Measurements from ENCODE around the gene UCK1.

The UCK1 gene

GRCh38 chr9:131521203-131521602 lies 9.9 kb downstream of the UCK1 start:
- Histone ChIP-seq H3K4me3 (ENCODE audit: insufficient read depth in 1 of 2, low read depth in 1 of 2, low read length in 2 of 2) (no peak overlapping the region), H2AK5ac (ENCODE audit: low read length, severe bottlenecking) (no peak overlapping the region), H3K79me1 (replicated peaks; ENCODE audit: low read length, poor library complexity, severe bottlenecking) (peaks cover 2% of the 10 kb centered on the region), H3K27ac (ENCODE audit: low read length, poor library complexity, severe bottlenecking) (no peak overlapping the region), H3K14ac (ENCODE audit: low read length in 2 of 2) (no peak overlapping the region), H3K9ac (ENCODE audit: low read length) (no peak overlapping the region), H3K23ac (ENCODE audit: low read length in 2 of 2) (no peak overlapping the region), H4K91ac (ENCODE audit: low read length) (no peak overlapping the region), H3K18ac (ENCODE audit: low read depth in 1 of 2, low read length in 2 of 2) (no peak overlapping the region), H2BK15ac (ENCODE audit: low read depth, poor library complexity, severe bottlenecking) (no peak overlapping the region), H3K4me1 (ENCODE audit: control insufficient read depth, insufficient read depth, low read depth, low read length) (peaks cover 5% of the 10 kb centered on the region), H3K4me2 (ENCODE audit: low read length, poor library complexity, severe bottlenecking) (no peak overlapping the region), H2AFZ (ENCODE audit: low read depth, low read length) (no peak overlapping the region), H4K8ac (ENCODE audit: low read length) (no peak overlapping the region), H2BK12ac (ENCODE audit: low read length in 2 of 2) (no peak overlapping the region), H2BK120ac (ENCODE audit: low read depth, low read length) (no peak overlapping the region), H3K27me3 (ENCODE audit: control insufficient read depth in 1 of 2, insufficient read depth in 1 of 2, low read length in 2 of 2) (no peaks in the 10 kb centered on the region), H3K36me3 (ENCODE audit: control insufficient read depth in 1 of 2, insufficient read depth in 2 of 2, low read depth in 1 of 2, low read length in 2 of 2) (peaks cover 94 to 98% of the 10 kb centered on the region in 2 experiments), H3K4ac (ENCODE audit: low read depth in 1 of 2, low read length in 2 of 2) (no peak overlapping the region), H2BK5ac (ENCODE audit: low read depth, low read length, poor library complexity, severe bottlenecking) (no peak overlapping the region), H3K9me3 (ENCODE audit: control insufficient read depth, low read length) (no peaks in the 10 kb centered on the region)
- DNase-seq: no peak
- 96% methylated on average over 10 of the region's 10 CpGs for WGBS

- Histone ChIP-seq H2BK15ac (ENCODE audit: low read depth, poor library complexity, severe bottlenecking) (no peak overlapping the region), H3K27ac (ENCODE audit: low read length, poor library complexity, severe bottlenecking) (no peak overlapping the region), H3K4me3 (ENCODE audit: insufficient read depth in 1 of 2, low read depth in 1 of 2, low read length in 2 of 2) (no peak overlapping the region), H3K4me2 (ENCODE audit: low read length, poor library complexity, severe bottlenecking) (no peak overlapping the region), H4K8ac (ENCODE audit: low read length) (no peak overlapping the region), H3K14ac (ENCODE audit: low read length in 2 of 2) (no peak overlapping the region), H3K9me3 (ENCODE audit: control insufficient read depth, low read length) (no peaks in the 10 kb centered on the region), H2BK120ac (ENCODE audit: low read depth, low read length) (no peak overlapping the region), H3K4ac (ENCODE audit: low read depth in 1 of 2, low read length in 2 of 2) (no peak overlapping the region), H3K18ac (ENCODE audit: low read depth in 1 of 2, low read length in 2 of 2) (no peak overlapping the region), H3K9ac (ENCODE audit: low read length) (no peak overlapping the region), H4K91ac (ENCODE audit: low read length) (no peak overlapping the region), H3K4me1 (ENCODE audit: control insufficient read depth, insufficient read depth, low read depth, low read length) (peaks cover 5% of the 10 kb centered on the region), H3K23ac (ENCODE audit: low read length in 2 of 2) (no peak overlapping the region), H3K36me3 (ENCODE audit: control insufficient read depth in 1 of 2, insufficient read depth in 2 of 2, low read depth in 1 of 2, low read length in 2 of 2) (peaks cover 94 to 98% of the 10 kb centered on the region in 2 experiments), H2BK12ac (ENCODE audit: low read length in 2 of 2) (no peak overlapping the region), H3K79me1 (replicated peaks; ENCODE audit: low read length, poor library complexity, severe bottlenecking) (no peaks in the 10 kb centered on the region), H2BK5ac (ENCODE audit: low read depth, low read length, poor library complexity, severe bottlenecking) (no peak overlapping the region), H2AFZ (ENCODE audit: low read depth, low read length) (no peak overlapping the region), H2AK5ac (ENCODE audit: low read length, severe bottlenecking) (no peak overlapping the region), H3K27me3 (ENCODE audit: control insufficient read depth in 1 of 2, insufficient read depth in 1 of 2, low read length in 2 of 2) (no peaks in the 10 kb centered on the region)
- no peak for DNase-seq
- WGBS: 86% methylated on average over 16 of the region's 16 CpGs
These were observed 10.6 kb downstream of the UCK1 start for GRCh38 chr9:131520503-131520902.

GRCh38 chr9:131518553-131518952 lies 12.5 kb downstream of the UCK1 start:
- Histone ChIP-seq H3K27ac (ENCODE audit: low read length, poor library complexity, severe bottlenecking) (no peak overlapping the region), H3K23ac (ENCODE audit: low read length in 2 of 2) (no peak overlapping the region), H2AK5ac (ENCODE audit: low read length, severe bottlenecking) (no peak overlapping the region), H3K18ac (ENCODE audit: low read depth in 1 of 2, low read length in 2 of 2) (no peak overlapping the region), H2BK120ac (ENCODE audit: low read depth, low read length) (no peak overlapping the region), H2BK12ac (ENCODE audit: low read length in 2 of 2) (no peak overlapping the region), H3K27me3 (ENCODE audit: control insufficient read depth in 1 of 2, insufficient read depth in 1 of 2, low read length in 2 of 2) (no peaks in the 10 kb centered on the region), H4K8ac (ENCODE audit: low read length) (no peak overlapping the region), H4K91ac (ENCODE audit: low read length) (no peak overlapping the region), H3K36me3 (ENCODE audit: control insufficient read depth in 1 of 2, insufficient read depth in 2 of 2, low read depth in 1 of 2, low read length in 2 of 2) (peaks cover 92 to 100% of the 10 kb centered on the region in 2 experiments), H3K4ac (ENCODE audit: low read depth in 1 of 2, low read length in 2 of 2) (no peak overlapping the region), H2BK15ac (ENCODE audit: low read depth, poor library complexity, severe bottlenecking) (no peak overlapping the region), H3K14ac (ENCODE audit: low read length in 2 of 2) (no peak overlapping the region), H3K4me2 (ENCODE audit: low read length, poor library complexity, severe bottlenecking) (no peak overlapping the region), H3K9ac (ENCODE audit: low read length) (no peak overlapping the region), H3K79me1 (replicated peaks; ENCODE audit: low read length, poor library complexity, severe bottlenecking) (no peaks in the 10 kb centered on the region), H2AFZ (ENCODE audit: low read depth, low read length) (no peak overlapping the region), H3K9me3 (ENCODE audit: control insufficient read depth, low read length) (no peaks in the 10 kb centered on the region), H3K4me1 (ENCODE audit: control insufficient read depth, insufficient read depth, low read depth, low read length) (no peaks in the 10 kb centered on the region), H3K4me3 (ENCODE audit: insufficient read depth in 1 of 2, low read depth in 1 of 2, low read length in 2 of 2) (no peak overlapping the region), H2BK5ac (ENCODE audit: low read depth, low read length, poor library complexity, severe bottlenecking) (no peak overlapping the region)
- 98% methylated on average over 20 of the region's 20 CpGs for WGBS
- DNase-seq: no peak

GRCh38 chr9:131517761-131518190 lies 13.3 kb downstream of the UCK1 start:
- no peak overlapping the region for H3K9ac ChIP-seq (ENCODE audit: low read length)
- peaks cover 92 to 100% of the 10 kb centered on the region in 2 experiments for H3K36me3 ChIP-seq (ENCODE audit: control insufficient read depth in 1 of 2, insufficient read depth in 2 of 2, low read depth in 1 of 2, low read length in 2 of 2)
- H4K91ac ChIP-seq (ENCODE audit: low read length): no peak overlapping the region
- DNase-seq: no peak
- no peak overlapping the region for H4K8ac ChIP-seq (ENCODE audit: low read length)
- no peaks in the 10 kb centered on the region for H3K9me3 ChIP-seq (ENCODE audit: control insufficient read depth, low read length)
- WGBS: 79% methylated on average over 11 of the region's 11 CpGs
- no peaks in the 10 kb centered on the region for H3K27me3 ChIP-seq (ENCODE audit: control insufficient read depth in 1 of 2, insufficient read depth in 1 of 2, low read length in 2 of 2)
- H3K27ac ChIP-seq (ENCODE audit: low read length, poor library complexity, severe bottlenecking): no peak overlapping the region
- H2BK15ac ChIP-seq (ENCODE audit: low read depth, poor library complexity, severe bottlenecking): no peak overlapping the region
- no peak overlapping the region for H2BK120ac ChIP-seq (ENCODE audit: low read depth, low read length)
- H2AK5ac ChIP-seq (ENCODE audit: low read length, severe bottlenecking): no peak overlapping the region
- no peak overlapping the region for H3K4me2 ChIP-seq (ENCODE audit: low read length, poor library complexity, severe bottlenecking)
- no peak overlapping the region for H3K18ac ChIP-seq (ENCODE audit: low read depth in 1 of 2, low read length in 2 of 2)
- H3K14ac ChIP-seq (ENCODE audit: low read length in 2 of 2): no peak overlapping the region
- no peaks in the 10 kb centered on the region for H3K79me1 ChIP-seq (replicated peaks; ENCODE audit: low read length, poor library complexity, severe bottlenecking)
- no peaks in the 10 kb centered on the region for H3K4me1 ChIP-seq (ENCODE audit: control insufficient read depth, insufficient read depth, low read depth, low read length)
- no peak overlapping the region for H2BK5ac ChIP-seq (ENCODE audit: low read depth, low read length, poor library complexity, severe bottlenecking)
- H2AFZ ChIP-seq (ENCODE audit: low read depth, low read length): no peak overlapping the region
- no peak overlapping the region for H2BK12ac ChIP-seq (ENCODE audit: low read length in 2 of 2)
- H3K23ac ChIP-seq (ENCODE audit: low read length in 2 of 2): no peak overlapping the region
- no peak overlapping the region for H3K4me3 ChIP-seq (ENCODE audit: insufficient read depth in 1 of 2, low read depth in 1 of 2, low read length in 2 of 2)
- no peak overlapping the region for H3K4ac ChIP-seq (ENCODE audit: low read depth in 1 of 2, low read length in 2 of 2)

Data from mesenchymal stem cell (in vitro differentiated cells and primary cell).